Left lung (tissue), 10 donors: Measurements from ENCODE around the gene ENPP5. TPM values are rescaled to one million over a fixed set of nuclear protein-coding genes. Genes with fewer than 3 reads are reported as not detected.
"Not testable (repeated sequence)": the region's sequence is repeated elsewhere in the genome, so short reads cannot be mapped to it uniquely, and the experiment has no call there.

Source experiments
- ATAC-seq: fragments of 200-7000 bp; cut with Tn5 transposase; one replicate; pipeline ENCODE4 v1.9.1; 2020; ENCODE audit warnings: moderate library complexity
- DNase-seq, 4 donors: peaks; one replicate each; pipeline ENCODE4 v3.0.0-alpha.2; 2013 to 2020
- H3K27ac ChIP-seq, 2 donors: fragments of 200-600 bp; sonication (generic) in 1 of 2; one replicate each; pipeline versions ENCODE4 v1.5.0 to v1.8.0; 2020 to 2021
- H3K27me3 ChIP-seq, 2 donors: fragments of 200-600 bp; sonication (generic) in 1 of 2; one replicate each; pipeline versions ENCODE4 v1.5.0 to v1.8.0; 2020 to 2021
- H3K36me3 ChIP-seq, 2 donors: fragments of 200-600 bp; sonication (generic) in 1 of 2; one replicate each; pipeline versions ENCODE4 v1.5.0 to v1.8.0; 2020 to 2021
- H3K4me1 ChIP-seq, 2 donors: fragments of 200-600 bp; one replicate each; pipeline ENCODE4 v1.8.0; 2021
- H3K4me3 ChIP-seq, 2 donors: fragments of 200-600 bp; sonication (generic) in 1 of 2; one replicate each; pipeline versions ENCODE4 v1.5.0 to v1.8.0; 2020 to 2021; ENCODE audit warnings: mild to moderate bottlenecking in 1 of 2
- H3K9me3 ChIP-seq, 2 donors: fragments of 200-600 bp; sonication (generic) in 1 of 2; one replicate each; pipeline versions ENCODE4 v1.5.0 to v1.8.0; 2020 to 2021
- intact Hi-C, 2 donors: fragments of 100-400 bp; cut with DNase I; formaldehyde crosslinking; loops; one replicate each; pipeline versions ENCODE4 v1.11.2 to v1.14.2; 2022
- polyA plus RNA-seq, 6 donors: library from polyadenylated mRNA; unstranded; fragments of 120-200 nt; gene quantifications; one replicate each; pipeline ENCODE4 v1.2.1, GENCODE V29; 2013; ENCODE audit not compliant: insufficient read length in 6 of 6
- total RNA-seq, 2 donors: library from RNA; stranded (reverse); fragmentation: NEBNext Ultra II Directional; extraction: Animal tissue kit (Norgen Biotek cat#: 25700); gene quantifications; one replicate each; pipeline ENCODE4 v1.2.1, GENCODE V29; 2021
- TF ChIP-seq, protein P1 (sequence below), 2 donors: fragments of 200-600 bp; sonication (generic) in 1 of 2; IDR thresholded peaks; one replicate each; pipeline versions ENCODE4 v1.5.0 to v1.8.0; 2021; ENCODE audit warnings: antibody characterized with exemption in 2 of 2
- donor health status: DM: no; HTN: yes; CAD: no.
- donor health status: DM: no; HTN: no; CAD: no.

Gene ENPP5
- total and polyA plus RNA-seq, 8 donors: 7.7 to 17.1 (median 10.7) TPM

DNA sequence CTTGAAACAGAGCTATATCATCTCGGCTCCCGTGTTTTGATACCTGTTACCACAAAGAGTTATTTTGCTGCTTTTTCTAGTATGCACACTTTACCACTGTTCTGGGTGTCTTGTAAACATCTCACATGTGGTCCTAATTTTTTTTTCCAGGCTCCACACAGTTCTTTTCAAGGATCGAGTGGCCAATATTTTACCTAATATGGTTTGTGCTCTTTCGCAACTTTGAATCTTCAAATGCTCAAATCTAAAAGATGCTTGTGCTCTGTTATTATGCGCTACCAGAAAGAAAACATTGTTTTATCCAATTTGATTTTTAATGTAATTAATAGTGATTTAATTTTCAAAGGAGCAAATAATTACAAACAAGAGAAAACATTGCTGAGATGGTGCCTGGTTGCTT is 10.7 kb downstream of the ENPP5 start:
- no peaks in the 10 kb centered on the region for H3K9me3 ChIP-seq
- H3K4me1 ChIP-seq: no peaks in the 10 kb centered on the region
- no peak for DNase-seq
- no peak overlapping the region for H3K27ac ChIP-seq
- no peaks in the 10 kb centered on the region for H3K27me3 ChIP-seq
- TF ChIP-seq, protein P1, sequence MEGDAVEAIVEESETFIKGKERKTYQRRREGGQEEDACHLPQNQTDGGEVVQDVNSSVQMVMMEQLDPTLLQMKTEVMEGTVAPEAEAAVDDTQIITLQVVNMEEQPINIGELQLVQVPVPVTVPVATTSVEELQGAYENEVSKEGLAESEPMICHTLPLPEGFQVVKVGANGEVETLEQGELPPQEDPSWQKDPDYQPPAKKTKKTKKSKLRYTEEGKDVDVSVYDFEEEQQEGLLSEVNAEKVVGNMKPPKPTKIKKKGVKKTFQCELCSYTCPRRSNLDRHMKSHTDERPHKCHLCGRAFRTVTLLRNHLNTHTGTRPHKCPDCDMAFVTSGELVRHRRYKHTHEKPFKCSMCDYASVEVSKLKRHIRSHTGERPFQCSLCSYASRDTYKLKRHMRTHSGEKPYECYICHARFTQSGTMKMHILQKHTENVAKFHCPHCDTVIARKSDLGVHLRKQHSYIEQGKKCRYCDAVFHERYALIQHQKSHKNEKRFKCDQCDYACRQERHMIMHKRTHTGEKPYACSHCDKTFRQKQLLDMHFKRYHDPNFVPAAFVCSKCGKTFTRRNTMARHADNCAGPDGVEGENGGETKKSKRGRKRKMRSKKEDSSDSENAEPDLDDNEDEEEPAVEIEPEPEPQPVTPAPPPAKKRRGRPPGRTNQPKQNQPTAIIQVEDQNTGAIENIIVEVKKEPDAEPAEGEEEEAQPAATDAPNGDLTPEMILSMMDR (IDR thresholded peaks at IDR 0.05): no peak
- no peak for ATAC-seq
- H3K4me3 ChIP-seq: no peak overlapping the region
- H3K36me3 ChIP-seq: no peaks in the 10 kb centered on the region
- intact Hi-C loops: no loop called here

DNA sequence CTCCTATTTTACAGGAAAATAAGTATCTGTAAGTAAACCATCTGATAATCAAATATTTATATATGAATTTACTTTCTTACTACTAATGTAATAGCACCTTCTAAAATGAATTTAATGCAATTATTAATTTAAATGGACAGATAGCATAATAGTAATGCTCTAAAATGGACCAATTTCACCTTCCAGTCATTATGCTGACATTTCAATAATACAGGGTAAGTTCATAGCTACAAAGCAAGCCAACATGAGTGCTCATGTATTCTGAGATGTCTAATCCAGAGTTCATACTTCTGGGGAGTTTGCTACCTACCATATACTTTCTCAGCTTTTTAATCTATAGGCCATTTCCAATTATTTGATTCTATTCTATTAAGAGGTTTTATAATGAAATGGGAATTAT is 11.6 kb downstream of the ENPP5 start:
- no peaks in the 10 kb centered on the region for H3K27me3 ChIP-seq
- no peak for ATAC-seq
- no peak overlapping the region for H3K4me3 ChIP-seq
- TF ChIP-seq, protein P1 (IDR thresholded peaks at IDR 0.05): no peak
- no peak for DNase-seq
- intact Hi-C loops: no loop called here
- no peaks in the 10 kb centered on the region for H3K9me3 ChIP-seq
- no peaks in the 10 kb centered on the region for H3K4me1 ChIP-seq
- H3K27ac ChIP-seq: no peak overlapping the region
- H3K36me3 ChIP-seq: no peaks in the 10 kb centered on the region

DNA sequence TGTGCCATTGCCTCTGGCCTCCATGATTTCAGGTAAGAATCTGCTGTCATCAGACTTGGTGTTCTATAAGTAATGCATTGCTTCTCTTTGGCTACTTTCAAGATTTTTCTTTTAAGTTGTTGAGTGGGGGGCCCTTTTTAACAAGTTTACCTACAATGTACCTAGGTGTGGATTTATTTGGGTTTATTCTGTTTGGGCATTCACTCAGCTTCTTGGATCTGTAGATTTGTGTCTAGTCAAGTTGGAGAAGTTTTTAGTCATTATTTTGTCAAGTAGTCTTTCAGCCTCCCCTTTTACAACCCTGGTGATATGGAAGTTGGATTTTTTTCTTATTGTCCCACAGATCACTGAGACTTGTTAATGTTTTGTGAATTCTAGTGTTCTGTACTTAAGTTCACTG is 14.1 kb downstream of the ENPP5 start:
- no peaks in the 10 kb centered on the region for H3K36me3 ChIP-seq
- no peak overlapping the region for H3K4me3 ChIP-seq
- intact Hi-C loops: no loop called here
- ATAC-seq (no peak), DNase-seq (no peak)
- TF ChIP-seq, protein P1 (IDR thresholded peaks at IDR 0.05): no peak
- H3K27ac ChIP-seq: no peak overlapping the region
- no peaks in the 10 kb centered on the region for H3K9me3 ChIP-seq
- H3K4me1 ChIP-seq: no peaks in the 10 kb centered on the region
- no peaks in the 10 kb centered on the region for H3K27me3 ChIP-seq

DNA sequence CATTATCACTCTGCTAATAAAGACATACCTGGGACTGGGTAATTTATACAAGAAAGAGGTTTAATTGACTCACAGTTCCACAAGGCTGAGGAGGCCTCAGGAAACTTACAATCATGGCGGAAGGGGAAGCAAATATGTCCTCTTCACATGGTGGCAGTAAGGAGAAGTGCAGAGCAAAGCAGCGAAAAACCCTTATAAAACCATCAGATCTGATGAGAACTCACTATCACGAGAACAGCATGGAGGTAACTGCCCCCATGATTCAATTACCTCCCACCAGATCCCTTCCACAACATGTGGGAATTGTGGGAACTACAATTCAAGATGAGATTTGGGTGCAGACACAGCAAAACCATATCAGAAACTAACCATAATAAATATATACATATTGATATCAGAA is 21.7 kb downstream of the ENPP5 start:
- H3K36me3 ChIP-seq, H3K4me1 ChIP-seq, DNase-seq, H3K4me3 ChIP-seq, intact Hi-C loops, H3K27me3 ChIP-seq, H3K27ac ChIP-seq, ATAC-seq, H3K9me3 ChIP-seq: not testable (repeated sequence)

DNA sequence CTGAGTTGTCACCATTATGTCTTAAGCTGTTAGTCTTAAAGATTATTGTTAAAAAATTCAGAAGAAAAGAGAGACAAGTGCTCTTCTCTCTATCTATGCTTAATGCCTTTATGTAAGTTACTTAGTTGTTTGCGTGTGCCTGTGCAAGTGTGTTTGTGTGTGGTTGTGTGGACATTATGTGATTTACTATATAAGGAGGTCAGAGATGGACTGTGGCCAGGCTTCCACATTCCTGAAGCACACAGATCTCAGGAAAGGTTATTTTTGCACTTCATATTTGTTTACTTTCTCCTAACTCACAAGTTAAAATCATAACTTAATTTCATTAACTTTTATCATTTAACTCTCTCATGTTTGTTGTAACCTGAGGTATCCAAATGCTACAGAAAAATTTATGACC is 26.5 kb downstream of the ENPP5 start:
- Histone ChIP-seq H3K9me3 (no peaks in the 10 kb centered on the region), H3K36me3 (no peaks in the 10 kb centered on the region), H3K27ac (no peak overlapping the region), H3K27me3 (no peaks in the 10 kb centered on the region), H3K4me1 (peaks cover 0 to 16% of the 10 kb centered on the region in 2 donors), H3K4me3 (no peak overlapping the region)
- no peak for DNase-seq
- intact Hi-C loops: no loop called here
- TF ChIP-seq, protein P1 (IDR thresholded peaks at IDR 0.05): no peak
- peak; percentile 64 for ATAC-seq

DNA sequence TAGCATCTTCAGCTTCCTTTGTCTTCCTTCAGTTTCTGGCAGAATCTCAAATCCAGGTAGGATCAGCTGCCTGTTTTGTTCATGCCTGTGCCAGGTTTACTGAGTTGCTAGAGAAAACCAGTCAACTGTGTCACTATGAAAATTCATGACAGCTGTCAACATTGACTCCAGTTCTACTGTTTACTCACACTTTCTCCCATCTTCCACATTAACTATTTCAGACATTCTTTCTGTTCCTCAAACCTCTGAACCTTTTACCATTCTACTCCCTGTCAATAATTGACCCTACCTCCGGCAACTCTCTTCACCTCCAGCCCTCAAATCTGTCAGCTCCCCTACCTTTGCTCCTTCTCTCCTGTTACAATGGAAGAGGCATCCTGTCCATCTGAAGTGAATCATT is 32.5 kb downstream of the ENPP5 start:
- H3K4me3 ChIP-seq: no peak overlapping the region
- no peak for ATAC-seq
- no peak for DNase-seq

More for the DNA sequence above, 32.5 kb downstream of the ENPP5 start:
- no peak overlapping the region for H3K27ac ChIP-seq
- H3K27me3 ChIP-seq: no peaks in the 10 kb centered on the region
- no peaks in the 10 kb centered on the region for H3K9me3 ChIP-seq
- peaks cover 0 to under 1% of the 10 kb centered on the region in 2 donors for H3K4me1 ChIP-seq
- H3K36me3 ChIP-seq: no peaks in the 10 kb centered on the region
- TF ChIP-seq, protein P1 (IDR thresholded peaks at IDR 0.05): no peak
- intact Hi-C loops: no loop called here
